RWPE1 (cell line): Measurements from ENCODE around the gene VAT1L.

Experiments
- CTCF ChIA-PET: fragments of 350-600 bp; sonication (Branson Sonifier 250); formaldehyde crosslinking; extraction: SDS; loops from one replicate; lab custom pipeline; 2021; lab: Yijun Ruan, JAX
- POLR2A ChIA-PET: fragments of 400-600 bp; formaldehyde crosslinking; extraction: SDS; loops from one replicate; lab custom pipeline; 2020; ENCODE audit warnings: antibody characterized with exemption; ENCODE audit not compliant: low non-redundant PET; lab: Yijun Ruan, JAX
- DNase-seq: peaks from one replicate; pipeline ENCODE4 v3.0.0; 2012; ENCODE audit warnings: low spot score
- H3K27ac ChIP-seq: fragments of 450-650 bp; 2 replicates; pipeline ENCODE4 v1.5.1; 2017
- CTCF ChIP-seq: fragments of 450-650 bp; conservative IDR thresholded peaks from 2 replicates; pipeline ENCODE4 v1.5.1; 2017; ENCODE audit warnings: low read depth, mild to moderate bottlenecking

The VAT1L gene

GRCh38 chr16:77856438-77857160, 68.2 kb downstream of the VAT1L start:
- H3K27ac ChIP-seq: no peak overlapping the region
- no peak for DNase-seq
- TF ChIP-seq CTCF: no peak
- ChIA-PET POLR2A (no interaction called here), CTCF (no interaction called here)

- H3K27ac ChIP-seq: no peak overlapping the region
- TF ChIP-seq CTCF: no peak
- ChIA-PET POLR2A (no interaction called here), CTCF (no interaction called here)
- no peak for DNase-seq
Measured at GRCh38 chr16:77858060-77858459, 69.7 kb downstream of the VAT1L start.

GRCh38 chr16:77859493-77860232, 71.3 kb downstream of the VAT1L start:
- no peak for TF ChIP-seq CTCF
- no peak for DNase-seq
- POLR2A ChIA-PET: no interaction called here
- no peak overlapping the region for H3K27ac ChIP-seq
- CTCF ChIA-PET: no interaction called here

- TF ChIP-seq CTCF: no peak
- DNase-seq: no peak
- CTCF ChIA-PET: interaction anchor here (0.6 kb wide), 1 partner anchor 93 kb away, joined by 4 read pairs; no protein-coding TSS in a partner anchor
- no peak overlapping the region for H3K27ac ChIP-seq
- POLR2A ChIA-PET: no interaction called here
Measured at GRCh38 chr16:77860953-77861352, 72.6 kb downstream of the VAT1L start.

GRCh38 chr16:77863250-77863649, 74.9 kb downstream of the VAT1L start:
- H3K27ac ChIP-seq: no peak overlapping the region
- DNase-seq: no peak
- POLR2A ChIA-PET: no interaction called here
- CTCF ChIA-PET: no interaction called here
- TF ChIP-seq CTCF: no peak

- no peak for DNase-seq
- CTCF ChIA-PET: no interaction called here
- POLR2A ChIA-PET: no interaction called here
- TF ChIP-seq CTCF: no peak
- no peak overlapping the region for H3K27ac ChIP-seq
Measured at GRCh38 chr16:77866752-77867151, 78.4 kb downstream of the VAT1L start.
